ENCODE results near the gene CSMD2.

DNA sequence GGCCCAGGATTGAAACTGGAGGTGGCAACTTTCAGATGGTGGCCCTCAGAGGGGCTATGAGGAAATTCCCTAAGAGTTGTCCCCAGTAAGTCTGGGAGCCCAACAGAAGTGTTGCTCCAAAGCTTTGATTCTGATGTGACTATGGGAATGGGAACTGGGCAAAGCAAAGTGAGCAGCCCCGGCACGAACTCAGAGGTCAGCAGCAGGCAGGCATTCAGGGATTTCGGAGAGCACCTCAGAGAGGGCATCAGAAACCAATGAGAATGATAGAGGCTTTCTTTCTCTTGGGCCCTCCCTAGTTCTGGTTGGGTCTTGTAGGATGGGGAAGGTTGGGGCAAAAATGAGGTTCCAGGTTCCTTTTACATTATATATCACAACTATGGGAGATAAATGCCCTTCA lies 422.4 kb downstream of the CSMD2 start:
- TF ChIP-seq, protein P1, sequence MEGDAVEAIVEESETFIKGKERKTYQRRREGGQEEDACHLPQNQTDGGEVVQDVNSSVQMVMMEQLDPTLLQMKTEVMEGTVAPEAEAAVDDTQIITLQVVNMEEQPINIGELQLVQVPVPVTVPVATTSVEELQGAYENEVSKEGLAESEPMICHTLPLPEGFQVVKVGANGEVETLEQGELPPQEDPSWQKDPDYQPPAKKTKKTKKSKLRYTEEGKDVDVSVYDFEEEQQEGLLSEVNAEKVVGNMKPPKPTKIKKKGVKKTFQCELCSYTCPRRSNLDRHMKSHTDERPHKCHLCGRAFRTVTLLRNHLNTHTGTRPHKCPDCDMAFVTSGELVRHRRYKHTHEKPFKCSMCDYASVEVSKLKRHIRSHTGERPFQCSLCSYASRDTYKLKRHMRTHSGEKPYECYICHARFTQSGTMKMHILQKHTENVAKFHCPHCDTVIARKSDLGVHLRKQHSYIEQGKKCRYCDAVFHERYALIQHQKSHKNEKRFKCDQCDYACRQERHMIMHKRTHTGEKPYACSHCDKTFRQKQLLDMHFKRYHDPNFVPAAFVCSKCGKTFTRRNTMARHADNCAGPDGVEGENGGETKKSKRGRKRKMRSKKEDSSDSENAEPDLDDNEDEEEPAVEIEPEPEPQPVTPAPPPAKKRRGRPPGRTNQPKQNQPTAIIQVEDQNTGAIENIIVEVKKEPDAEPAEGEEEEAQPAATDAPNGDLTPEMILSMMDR (IDR thresholded peaks at IDR 0.05), result no peak
- no peak for TF ChIP-seq POLR2A (IDR thresholded peaks at IDR 0.05)
